ENCODE measurements around the gene LMCD1. TPM values are rescaled to one million over a fixed set of nuclear protein-coding genes. Genes with fewer than 3 reads are reported as not detected.
A peak's percentile ranks its signal among the peaks of the same experiment; 100 is the strongest.

Gene LMCD1
- total RNA-seq, 2 donors from 2014 or later: 10.9 to 32.4 TPM

DNA sequence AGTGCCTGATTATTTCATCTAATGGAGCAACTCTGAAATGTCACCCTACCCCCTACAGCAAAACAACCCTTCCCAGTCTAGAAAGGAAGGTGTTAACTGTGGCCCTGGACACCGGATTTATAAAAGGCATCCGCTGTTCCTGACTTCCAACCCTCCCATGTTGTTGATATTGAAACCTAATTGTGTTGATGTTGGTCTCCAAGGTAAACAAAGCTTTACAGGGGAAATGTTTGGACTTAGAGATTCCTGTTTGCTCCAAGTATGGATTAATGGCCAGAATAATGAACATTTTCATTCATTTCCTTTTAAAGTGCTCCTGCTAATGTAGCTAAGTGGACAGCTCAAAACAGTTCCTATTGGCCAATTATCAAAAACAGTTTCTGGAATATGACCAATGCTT is 19.4 kb upstream of the LMCD1 start:
- WGBS, 2 donors: 45 to 46% methylated on average over 2 of the region's 2 CpGs

DNA sequence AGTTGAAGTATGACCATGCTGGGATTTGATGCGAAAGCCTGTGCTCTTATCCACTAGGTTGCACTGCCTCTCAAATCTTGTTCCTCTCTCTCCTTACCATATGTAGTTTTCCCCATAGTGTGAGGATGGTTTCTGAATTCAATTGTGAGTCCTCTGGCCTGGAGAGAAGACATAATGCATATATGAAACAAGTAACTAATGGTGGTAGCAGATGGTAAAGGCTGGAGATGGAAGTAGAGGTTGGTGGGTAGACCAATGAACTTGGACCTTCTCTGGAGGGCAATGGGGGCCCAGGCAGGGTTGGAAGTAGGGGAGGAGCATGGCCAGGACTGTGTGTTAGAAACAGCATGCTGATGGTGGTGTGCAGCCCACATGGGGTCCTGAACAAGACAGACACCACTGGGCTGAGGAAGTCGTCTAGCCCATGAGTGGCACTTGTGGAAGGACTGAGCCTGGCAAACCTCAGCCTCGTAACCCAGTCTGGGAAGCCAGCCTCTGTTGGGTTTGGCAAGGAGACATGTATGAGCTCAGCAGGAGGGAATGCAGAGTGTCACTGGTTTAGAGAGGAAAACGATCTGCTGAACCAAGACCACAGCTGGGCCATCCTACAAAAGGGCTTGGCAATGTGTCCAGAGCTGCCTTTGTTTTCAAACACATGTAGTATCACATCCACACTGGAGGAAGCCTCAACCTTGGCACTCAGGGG is 18.5 kb upstream of the LMCD1 start:
- peak; percentile 71 to 83 (median 78) for DNase-seq
- ATAC-seq: peak; percentile 95
- TF ChIP-seq POLR2A (IDR thresholded peaks at IDR 0.05): no peak
- TF ChIP-seq, protein P1, sequence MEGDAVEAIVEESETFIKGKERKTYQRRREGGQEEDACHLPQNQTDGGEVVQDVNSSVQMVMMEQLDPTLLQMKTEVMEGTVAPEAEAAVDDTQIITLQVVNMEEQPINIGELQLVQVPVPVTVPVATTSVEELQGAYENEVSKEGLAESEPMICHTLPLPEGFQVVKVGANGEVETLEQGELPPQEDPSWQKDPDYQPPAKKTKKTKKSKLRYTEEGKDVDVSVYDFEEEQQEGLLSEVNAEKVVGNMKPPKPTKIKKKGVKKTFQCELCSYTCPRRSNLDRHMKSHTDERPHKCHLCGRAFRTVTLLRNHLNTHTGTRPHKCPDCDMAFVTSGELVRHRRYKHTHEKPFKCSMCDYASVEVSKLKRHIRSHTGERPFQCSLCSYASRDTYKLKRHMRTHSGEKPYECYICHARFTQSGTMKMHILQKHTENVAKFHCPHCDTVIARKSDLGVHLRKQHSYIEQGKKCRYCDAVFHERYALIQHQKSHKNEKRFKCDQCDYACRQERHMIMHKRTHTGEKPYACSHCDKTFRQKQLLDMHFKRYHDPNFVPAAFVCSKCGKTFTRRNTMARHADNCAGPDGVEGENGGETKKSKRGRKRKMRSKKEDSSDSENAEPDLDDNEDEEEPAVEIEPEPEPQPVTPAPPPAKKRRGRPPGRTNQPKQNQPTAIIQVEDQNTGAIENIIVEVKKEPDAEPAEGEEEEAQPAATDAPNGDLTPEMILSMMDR (IDR thresholded peaks at IDR 0.05): no peak
- Histone ChIP-seq H3K4me3 (no peak overlapping the region), H3K27me3 (no peaks in the 10 kb centered on the region), H3K4me1 (peaks cover 34% of the 10 kb centered on the region), H3K36me3 (replicated peaks in 1 of 2; ENCODE audit: insufficient read depth in 1 of 2, low read depth in 2 of 2) (no peaks in the 10 kb centered on the region), H3K9me3 (no peaks in the 10 kb centered on the region), H3K27ac (peak overlapping the region; percentile 58 to 80 (median 77))
- 17 to 28% methylated on average over 4 of the region's 4 CpGs for WGBS, 2 donors
- intact Hi-C loops (cut with DNase I): no loop called here

More for the DNA sequence above, 19.4 kb upstream of the LMCD1 start:
- TF ChIP-seq, protein P1 (IDR thresholded peaks at IDR 0.05): no peak
- no peak for TF ChIP-seq POLR2A (IDR thresholded peaks at IDR 0.05)
- intact Hi-C loops (cut with DNase I): no loop called here
- Histone ChIP-seq H3K4me3 (no peak overlapping the region), H3K9me3 (no peaks in the 10 kb centered on the region), H3K27me3 (no peaks in the 10 kb centered on the region), H3K27ac (peak overlapping the region in 2 of 4 donors; percentile 77 to 80), H3K4me1 (peaks cover 31% of the 10 kb centered on the region), H3K36me3 (replicated peaks in 1 of 2; ENCODE audit: insufficient read depth in 1 of 2, low read depth in 2 of 2) (no peaks in the 10 kb centered on the region)
- DNase-seq (no peak), ATAC-seq (no peak)

- Histone ChIP-seq H3K36me3 (replicated peaks in 1 of 2; ENCODE audit: insufficient read depth in 1 of 2, low read depth in 2 of 2) (no peaks in the 10 kb centered on the region), H3K27me3 (no peaks in the 10 kb centered on the region), H3K4me1 (peaks cover 34% of the 10 kb centered on the region), H3K4me3 (no peak overlapping the region), H3K27ac (peak overlapping the region in 3 of 4 donors; percentile 39 to 80 (median 77)), H3K9me3 (no peaks in the 10 kb centered on the region)
- intact Hi-C loops (cut with DNase I): no loop called here
- TF ChIP-seq POLR2A (IDR thresholded peaks at IDR 0.05): no peak
- TF ChIP-seq, protein P1 (IDR thresholded peaks at IDR 0.05): no peak
- WGBS, 2 donors: 93% methylated on average over 5 of the region's 5 CpGs
- DNase-seq (no peak), ATAC-seq (no peak)
Observed at GRCh38 chr3:8484409-8485140, 17.0 kb upstream of the LMCD1 start.

DNA sequence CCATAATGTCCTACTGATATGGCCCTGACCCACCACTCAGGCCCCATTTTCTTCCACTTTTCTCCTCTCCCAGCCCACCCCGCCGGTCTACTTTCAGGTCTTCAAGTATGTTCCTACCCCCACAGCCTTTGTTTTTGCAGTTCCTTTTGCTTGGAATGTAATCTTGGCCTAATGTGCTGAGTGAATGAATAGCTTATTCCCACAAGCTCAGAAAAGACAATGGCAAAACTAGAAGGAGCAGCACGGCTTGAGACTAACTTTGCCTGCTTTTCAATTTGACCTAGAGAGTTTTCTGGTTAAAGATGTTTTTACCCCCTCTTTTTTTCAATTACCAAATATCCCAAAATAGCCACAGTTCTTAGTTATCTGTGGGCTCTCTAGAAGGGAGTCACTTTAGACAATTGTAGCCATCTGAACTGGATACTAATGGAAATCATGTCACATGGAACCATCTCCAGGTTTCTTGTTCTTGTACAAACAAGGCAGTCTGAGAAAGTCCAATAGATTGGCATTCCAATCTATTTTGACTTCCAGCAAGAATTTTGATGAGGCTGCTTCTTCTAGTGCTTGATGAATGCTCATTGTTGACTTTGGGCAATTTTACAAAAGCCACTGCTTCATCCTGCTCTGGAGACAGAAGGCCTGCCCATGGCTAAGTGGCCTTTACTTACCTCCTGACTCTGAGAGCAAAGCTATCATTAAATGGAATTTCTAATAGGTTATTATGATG is 16.3 kb upstream of the LMCD1 start:
- H3K36me3 ChIP-seq (replicated peaks in 1 of 2; ENCODE audit: insufficient read depth in 1 of 2, low read depth in 2 of 2): no peaks in the 10 kb centered on the region
- no peak overlapping the region for H3K4me3 ChIP-seq
- 90% methylated on average over 3 of the region's 3 CpGs for WGBS, 2 donors
- H3K27ac ChIP-seq: peak overlapping the region in 1 of 4 donors; percentile 77
- no peak for TF ChIP-seq POLR2A (IDR thresholded peaks at IDR 0.05)
- TF ChIP-seq, protein P1 (IDR thresholded peaks at IDR 0.05): no peak
- no peak for ATAC-seq
- intact Hi-C loops (cut with DNase I): no loop called here
- H3K4me1 ChIP-seq: peaks cover 34% of the 10 kb centered on the region
- no peak for DNase-seq
- no peaks in the 10 kb centered on the region for H3K9me3 ChIP-seq
- H3K27me3 ChIP-seq: no peaks in the 10 kb centered on the region

Data from body of pancreas (tissue), 4 donors.